ENCODE data around the gene MEX3D. TPM values are rescaled to one million over a fixed set of nuclear protein-coding genes. Genes with fewer than 3 reads are reported as not detected.

MEX3D gene
- polyA plus RNA-seq, 1 donor (not counting 4 experiments of a cell fraction or from before 2014, with no cell fraction given) = 3.9 TPM

DNA sequence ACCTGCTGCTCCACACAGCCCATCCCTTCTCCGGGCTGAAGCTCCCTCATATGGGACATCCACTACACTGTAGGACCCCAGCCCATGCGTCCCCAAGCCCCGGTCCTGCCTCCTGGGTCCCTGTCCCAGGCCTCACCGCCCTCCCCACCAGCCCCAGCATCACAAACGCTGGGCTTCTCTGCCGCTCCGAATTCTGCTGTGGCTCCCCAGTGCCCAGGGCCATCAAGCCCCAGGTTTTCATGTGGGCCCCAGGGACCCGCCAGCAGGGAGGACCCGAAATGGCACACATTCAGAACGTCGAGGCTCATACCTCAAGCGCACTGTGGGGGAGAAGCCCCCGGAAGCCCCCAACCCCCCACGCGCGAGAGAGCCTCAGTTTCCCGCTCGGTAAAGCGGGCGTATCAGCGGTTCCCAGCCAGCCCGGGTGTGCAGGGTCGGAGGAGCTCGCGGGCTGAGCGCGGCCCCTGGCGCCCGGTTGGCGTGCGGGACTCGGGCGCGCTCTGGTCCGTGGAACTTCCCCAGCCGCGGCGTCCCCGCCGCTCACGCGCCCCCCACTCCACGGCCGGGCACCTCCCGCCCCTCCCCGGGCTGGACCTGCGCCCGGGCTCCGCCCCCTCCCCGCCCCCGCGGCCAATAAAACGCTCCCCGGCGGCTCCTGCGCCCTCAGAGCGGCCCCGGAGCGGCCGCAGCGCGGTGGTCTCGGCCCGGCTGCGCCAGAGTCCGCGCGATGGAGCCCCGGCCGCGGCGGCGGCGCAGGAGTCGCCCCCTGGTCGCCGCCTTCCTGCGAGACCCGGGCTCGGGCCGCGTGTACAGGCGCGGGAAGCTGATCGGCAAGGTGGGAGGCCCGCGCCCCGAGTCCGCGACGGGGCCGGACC is 44.5 kb downstream of the MEX3D start, which contains the start of gene PLK5:
Gene PLK5 (plus strand): TSS at position 666 of the 875 bp plus-strand sequence. CDS start 2,920 bp downstream, outside the sequence.
- no peak within 1 kb of the TSS for H2AFZ ChIP-seq (ENCODE audit: control insufficient read depth, low read length)
- H3K9ac ChIP-seq (ENCODE audit: control insufficient read depth, extremely low read depth, insufficient read depth, low read length) = no peak within 1 kb of the TSS
- no peaks in the 10 kb centered on the region for H3K36me3 ChIP-seq (ENCODE audit: control insufficient read depth in 2 of 2, extremely low read depth in 1 of 2, insufficient read depth in 2 of 2, low read length in 2 of 2)
- H3K4me3 ChIP-seq (ENCODE audit: control insufficient read depth in 2 of 3, extremely low read depth in 1 of 3, insufficient read depth in 2 of 3, low read depth in 1 of 3, low read length in 3 of 3) = no peak within 1 kb of the TSS
- H3K27ac ChIP-seq (ENCODE audit: control insufficient read depth, insufficient read depth, low read length) = no peak within 1 kb of the TSS
- dilution Hi-C loops (cut with MboI; ENCODE audit: extremely low pct_ligation_motif_present, low sequenced_read_pairs) = no loop called here
- H3K9me3 ChIP-seq (ENCODE audit: control insufficient read depth, low read depth, low read length) = no peaks in the 10 kb centered on the region
- H3K27me3 ChIP-seq (ENCODE audit: control insufficient read depth, extremely low read depth, insufficient read depth, low read length) = peaks cover 37% of the 10 kb centered on the region
- DNase-seq (ENCODE audit: low read depth, low spot score) (no peak), FAIRE-seq (no peak)
- H3K9me1 ChIP-seq (ENCODE audit: control insufficient read depth, extremely low read depth, insufficient read depth, low read length) = no peaks in the 10 kb centered on the region
- H3K4me2 ChIP-seq (ENCODE audit: control insufficient read depth, extremely low read depth, insufficient read depth, low read depth, low read length) = no peak within 1 kb of the TSS
- no peaks in the 10 kb centered on the region for H3K4me1 ChIP-seq (ENCODE audit: control insufficient read depth, extremely low read depth, insufficient read depth, low read length)
- H4K20me1 ChIP-seq (ENCODE audit: control insufficient read depth, extremely low read depth, insufficient read depth, low read length) = peaks cover 2% of the 10 kb centered on the region
- peak; percentile 45 for TF ChIP-seq EZH2 (IDR thresholded peaks at IDR 0.05; ENCODE audit: low read length)
- TF ChIP-seq, protein P1, sequence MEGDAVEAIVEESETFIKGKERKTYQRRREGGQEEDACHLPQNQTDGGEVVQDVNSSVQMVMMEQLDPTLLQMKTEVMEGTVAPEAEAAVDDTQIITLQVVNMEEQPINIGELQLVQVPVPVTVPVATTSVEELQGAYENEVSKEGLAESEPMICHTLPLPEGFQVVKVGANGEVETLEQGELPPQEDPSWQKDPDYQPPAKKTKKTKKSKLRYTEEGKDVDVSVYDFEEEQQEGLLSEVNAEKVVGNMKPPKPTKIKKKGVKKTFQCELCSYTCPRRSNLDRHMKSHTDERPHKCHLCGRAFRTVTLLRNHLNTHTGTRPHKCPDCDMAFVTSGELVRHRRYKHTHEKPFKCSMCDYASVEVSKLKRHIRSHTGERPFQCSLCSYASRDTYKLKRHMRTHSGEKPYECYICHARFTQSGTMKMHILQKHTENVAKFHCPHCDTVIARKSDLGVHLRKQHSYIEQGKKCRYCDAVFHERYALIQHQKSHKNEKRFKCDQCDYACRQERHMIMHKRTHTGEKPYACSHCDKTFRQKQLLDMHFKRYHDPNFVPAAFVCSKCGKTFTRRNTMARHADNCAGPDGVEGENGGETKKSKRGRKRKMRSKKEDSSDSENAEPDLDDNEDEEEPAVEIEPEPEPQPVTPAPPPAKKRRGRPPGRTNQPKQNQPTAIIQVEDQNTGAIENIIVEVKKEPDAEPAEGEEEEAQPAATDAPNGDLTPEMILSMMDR (optimal IDR thresholded peaks at IDR 0.05 in 1 of 3, IDR thresholded peaks at IDR 0.05 in 1 of 3, conservative IDR thresholded peaks at IDR 0.05 in 1 of 3; ENCODE audit: extremely low read depth in 1 of 3, insufficient read depth in 2 of 3, low read length in 3 of 3) = no peak
- H3K79me2 ChIP-seq (ENCODE audit: control insufficient read depth, insufficient read depth, low read length) = no peaks in the 10 kb centered on the region

GRCh38 chr19:1522838-1523237 is 45.3 kb downstream of the MEX3D start:
- no peak overlapping the region for H3K27ac ChIP-seq (ENCODE audit: control insufficient read depth, insufficient read depth, low read length)
- H3K79me2 ChIP-seq (ENCODE audit: control insufficient read depth, insufficient read depth, low read length) = no peaks in the 10 kb centered on the region
- dilution Hi-C loops (cut with MboI; ENCODE audit: extremely low pct_ligation_motif_present, low sequenced_read_pairs) = no loop called here
- H3K4me1 ChIP-seq (ENCODE audit: control insufficient read depth, extremely low read depth, insufficient read depth, low read length) = no peaks in the 10 kb centered on the region
- H2AFZ ChIP-seq (ENCODE audit: control insufficient read depth, low read length) = no peak overlapping the region
- no peaks in the 10 kb centered on the region for H3K9me3 ChIP-seq (ENCODE audit: control insufficient read depth, low read depth, low read length)
- H3K4me2 ChIP-seq (ENCODE audit: control insufficient read depth, extremely low read depth, insufficient read depth, low read depth, low read length) = no peak overlapping the region
- H3K4me3 ChIP-seq (ENCODE audit: control insufficient read depth in 2 of 3, extremely low read depth in 1 of 3, insufficient read depth in 2 of 3, low read depth in 1 of 3, low read length in 3 of 3) = no peak overlapping the region
- H3K27me3 ChIP-seq (ENCODE audit: control insufficient read depth, extremely low read depth, insufficient read depth, low read length) = peaks cover 37% of the 10 kb centered on the region
- peaks cover 2% of the 10 kb centered on the region for H4K20me1 ChIP-seq (ENCODE audit: control insufficient read depth, extremely low read depth, insufficient read depth, low read length)
- TF ChIP-seq, protein P1 (optimal IDR thresholded peaks at IDR 0.05 in 1 of 3, IDR thresholded peaks at IDR 0.05 in 1 of 3, conservative IDR thresholded peaks at IDR 0.05 in 1 of 3; ENCODE audit: extremely low read depth in 1 of 3, insufficient read depth in 2 of 3, low read length in 3 of 3) = no peak
- no peak for TF ChIP-seq EZH2 (IDR thresholded peaks at IDR 0.05; ENCODE audit: low read length)
- H3K9me1 ChIP-seq (ENCODE audit: control insufficient read depth, extremely low read depth, insufficient read depth, low read length) = no peaks in the 10 kb centered on the region
- no peak for DNase-seq (ENCODE audit: low read depth, low spot score)
- H3K9ac ChIP-seq (ENCODE audit: control insufficient read depth, extremely low read depth, insufficient read depth, low read length) = no peak overlapping the region
- H3K36me3 ChIP-seq (ENCODE audit: control insufficient read depth in 2 of 2, extremely low read depth in 1 of 2, insufficient read depth in 2 of 2, low read length in 2 of 2) = no peaks in the 10 kb centered on the region
- no peak for FAIRE-seq

Measured in keratinocyte (primary cell).